Mammary epithelial cell (primary cell): ENCODE results near the gene LTC4S.

ENCODE experiments used
- CTCF ChIP-seq, 2 donors: IDR thresholded peaks in 1 of 2; conservative IDR thresholded peaks in 1 of 2; 2 replicates each; pipeline ENCODE4 v1.5.1; 2011 to 2012; ENCODE audit warnings: inconsistent platforms in 2 of 2, low read length in 2 of 2, mild to moderate bottlenecking in 2 of 2, control low read depth in 1 of 2, low read depth in 1 of 2; ENCODE audit not compliant: insufficient read depth in 1 of 2; ENCODE audit errors: extremely low read depth in 1 of 2
- EZH2 ChIP-seq: IDR thresholded peaks from 2 replicates; pipeline ENCODE4 v1.6.1; 2012; ENCODE audit warnings: low read length, inconsistent platforms, borderline replicate concordance

- no peak for TF ChIP-seq CTCF (conservative IDR thresholded peaks at IDR 0.05 in 1 of 2, IDR thresholded peaks at IDR 0.05 in 1 of 2; ENCODE audit: extremely low read depth in 1 of 2, insufficient read depth in 1 of 2, low read depth in 1 of 2, low read length in 2 of 2)
- TF ChIP-seq EZH2: no peak
Measured at GRCh38 chr5:179806250-179807048, 12.7 kb downstream of the LTC4S start, which contains the start of gene MGAT4B.
